T-helper 1 cell treated with Interleukin-12 subunit alpha and Interleukin-12 subunit beta and Interleukin-4 antibody, amounts not matched to agents 30 μg/mL and 1 μg/mL, for 36 hours (primary cell): ENCODE measurements around the gene PLEKHN1.

Experiments
- H3K27ac Mint-ChIP-seq: one replicate; pipeline ENCODE4 v1.8.0; 2021; ENCODE audit warnings: mild to moderate bottlenecking, mixed read lengths
- H3K27me3 Mint-ChIP-seq: one replicate; pipeline ENCODE4 v1.8.0; 2021; ENCODE audit warnings: low read depth, mixed read lengths
- H3K36me3 Mint-ChIP-seq: one replicate; pipeline ENCODE4 v1.8.0; 2021; ENCODE audit warnings: low read depth, mixed read lengths
- H3K4me1 Mint-ChIP-seq: one replicate; pipeline ENCODE4 v1.8.0; 2021; ENCODE audit warnings: low read depth, mixed read lengths
- H3K4me3 Mint-ChIP-seq: one replicate; pipeline ENCODE4 v1.8.0; 2021; ENCODE audit warnings: mild to moderate bottlenecking, moderate library complexity, mixed read lengths
- H3K9me3 Mint-ChIP-seq: one replicate; pipeline ENCODE4 v1.8.0; 2021; ENCODE audit warnings: mixed read lengths

The PLEKHN1 gene

DNA sequence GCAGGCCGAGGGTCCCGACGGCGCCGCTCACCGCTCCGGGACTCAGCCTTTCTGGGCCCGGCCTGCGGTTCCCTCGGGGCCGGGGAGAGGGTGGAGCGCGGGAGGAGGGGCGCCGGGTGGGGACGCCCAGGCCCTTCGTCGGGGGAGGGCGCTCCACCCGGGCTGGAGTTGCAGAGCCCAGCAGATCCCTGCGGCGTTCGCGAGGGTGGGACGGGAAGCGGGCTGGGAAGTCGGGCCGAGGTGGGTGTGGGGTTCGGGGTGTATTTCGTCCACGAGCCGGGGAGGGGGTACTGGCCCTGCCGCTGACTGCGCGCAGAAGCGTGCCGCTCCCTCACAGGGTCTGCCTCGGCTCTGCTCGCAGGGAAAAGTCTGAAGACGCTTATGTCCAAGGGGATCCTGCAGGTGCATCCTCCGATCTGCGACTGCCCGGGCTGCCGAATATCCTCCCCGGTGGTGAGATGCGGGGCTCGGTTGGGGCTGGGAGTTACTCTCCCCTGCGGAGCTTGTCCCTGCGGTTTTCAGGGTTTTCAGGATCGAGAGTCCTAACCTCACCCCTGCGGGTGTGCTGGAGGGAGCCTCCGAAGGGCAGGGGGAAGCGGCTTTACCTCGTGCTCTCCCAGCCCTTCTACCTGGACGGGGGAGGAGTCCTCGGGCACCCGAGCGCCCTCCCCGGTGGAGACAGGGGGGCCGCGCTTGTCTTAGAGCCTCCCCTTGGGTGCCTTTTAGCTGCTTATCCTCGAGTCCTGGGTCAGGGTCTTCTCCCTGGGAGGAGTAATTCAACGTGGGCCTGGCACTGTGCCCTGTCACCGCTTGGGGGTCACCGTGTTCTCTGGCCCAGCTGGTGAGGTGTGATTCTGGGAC lies 40.5 kb upstream of the PLEKHN1 start:
- Mint-ChIP-seq H3K9me3 (no peaks in the 10 kb centered on the region), H3K27ac (peak overlapping the region; percentile 49), H3K4me1 (peaks cover 3% of the 10 kb centered on the region), H3K27me3 (peaks cover 44% of the 10 kb centered on the region), H3K4me3 (no peak overlapping the region), H3K36me3 (no peaks in the 10 kb centered on the region)

DNA sequence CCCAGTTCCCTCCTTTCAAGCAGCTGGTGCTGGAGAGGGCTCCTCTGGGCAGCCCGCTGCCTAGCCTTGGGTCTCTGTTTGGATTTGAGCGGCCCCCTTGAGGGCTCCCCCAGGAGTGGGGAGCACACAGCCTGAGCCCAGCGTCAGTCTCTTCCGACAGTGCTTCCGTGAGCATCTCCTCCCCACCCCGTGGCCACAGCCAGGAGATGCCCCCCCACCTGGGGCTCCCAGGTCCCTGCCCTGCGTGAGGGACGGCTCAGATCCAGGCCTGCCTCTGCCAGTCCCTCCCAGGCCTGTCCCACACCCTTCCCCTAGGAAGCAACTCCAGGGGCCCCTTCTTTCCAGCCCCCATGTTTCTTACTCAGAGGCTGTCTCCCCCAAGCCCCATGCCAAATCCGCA lies 39.0 kb upstream of the PLEKHN1 start:
- peaks cover 3% of the 10 kb centered on the region for H3K4me1 Mint-ChIP-seq
- no peaks in the 10 kb centered on the region for H3K9me3 Mint-ChIP-seq
- no peaks in the 10 kb centered on the region for H3K36me3 Mint-ChIP-seq
- no peak overlapping the region for H3K27ac Mint-ChIP-seq
- H3K27me3 Mint-ChIP-seq, result peaks cover 41% of the 10 kb centered on the region
- no peak overlapping the region for H3K4me3 Mint-ChIP-seq

DNA sequence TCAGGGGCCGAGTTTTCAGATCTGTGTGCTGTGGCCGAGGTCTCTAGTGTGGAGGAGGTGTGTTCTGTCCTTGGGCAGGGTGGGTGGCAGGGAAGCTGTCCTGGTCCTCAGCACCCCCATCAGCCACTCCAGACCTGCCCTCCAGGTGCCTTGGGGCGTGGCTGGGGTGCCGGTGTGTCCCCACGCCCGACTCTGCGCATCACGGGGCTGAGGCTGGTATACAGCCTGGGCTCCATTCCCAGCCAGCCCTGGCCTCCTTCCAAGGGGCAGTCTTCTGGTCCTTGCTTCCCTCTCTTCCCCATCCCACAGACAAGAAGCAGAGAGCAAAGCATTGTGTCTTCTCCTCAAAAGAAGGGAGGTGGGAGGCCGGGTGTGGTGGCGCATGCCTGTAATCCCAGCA lies 38.5 kb upstream of the PLEKHN1 start:
- peaks cover 3% of the 10 kb centered on the region for H3K4me1 Mint-ChIP-seq
- peaks cover 36% of the 10 kb centered on the region for H3K27me3 Mint-ChIP-seq
- H3K9me3 Mint-ChIP-seq, result no peaks in the 10 kb centered on the region
- H3K27ac Mint-ChIP-seq, result no peak overlapping the region
- no peak overlapping the region for H3K4me3 Mint-ChIP-seq
- no peaks in the 10 kb centered on the region for H3K36me3 Mint-ChIP-seq

DNA sequence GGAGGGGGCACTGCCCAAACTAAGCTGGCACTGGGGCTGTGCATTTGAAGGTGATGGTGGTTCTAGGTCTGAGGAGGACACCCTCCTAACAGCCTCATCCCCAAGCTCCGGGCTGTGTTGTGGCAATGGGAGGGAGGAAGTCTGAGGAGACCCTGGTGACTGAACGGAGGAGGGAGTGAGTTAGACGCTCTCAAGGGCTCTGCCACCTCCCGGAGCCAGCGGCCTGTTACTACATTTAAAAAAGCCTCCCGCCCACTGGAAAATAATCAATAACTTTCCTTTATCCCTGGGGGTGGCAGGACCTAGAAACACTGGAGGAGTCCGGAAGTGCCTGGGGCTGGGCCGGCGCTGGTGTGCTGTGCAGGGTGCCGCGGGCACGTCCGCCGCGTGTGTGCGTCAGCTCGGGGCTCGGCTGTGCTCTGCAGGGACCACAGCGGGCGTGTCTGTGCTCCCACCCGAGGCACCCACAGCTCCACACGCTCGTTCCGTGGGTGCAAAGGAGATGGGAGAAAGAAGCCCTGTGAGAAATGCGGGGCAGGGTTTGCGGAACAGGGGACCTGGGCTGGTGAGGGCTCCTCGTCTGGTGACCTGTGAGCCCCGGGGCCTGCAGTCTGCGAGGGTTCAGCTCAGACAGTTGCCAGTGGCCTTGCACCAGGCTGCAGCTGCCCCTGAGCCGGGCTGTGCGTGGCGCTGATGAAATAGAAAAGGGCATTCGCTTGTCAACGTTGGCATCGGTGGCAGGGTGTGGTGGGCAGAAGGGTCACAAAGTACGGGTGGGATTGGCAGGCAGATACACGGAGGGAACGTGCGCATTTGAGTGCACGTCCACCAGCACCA lies 37.2 kb upstream of the PLEKHN1 start:
- Mint-ChIP-seq H3K36me3 (no peaks in the 10 kb centered on the region), H3K4me3 (no peak overlapping the region), H3K27ac (no peak overlapping the region), H3K9me3 (no peaks in the 10 kb centered on the region), H3K4me1 (no peaks in the 10 kb centered on the region), H3K27me3 (peaks cover 28% of the 10 kb centered on the region)

DNA sequence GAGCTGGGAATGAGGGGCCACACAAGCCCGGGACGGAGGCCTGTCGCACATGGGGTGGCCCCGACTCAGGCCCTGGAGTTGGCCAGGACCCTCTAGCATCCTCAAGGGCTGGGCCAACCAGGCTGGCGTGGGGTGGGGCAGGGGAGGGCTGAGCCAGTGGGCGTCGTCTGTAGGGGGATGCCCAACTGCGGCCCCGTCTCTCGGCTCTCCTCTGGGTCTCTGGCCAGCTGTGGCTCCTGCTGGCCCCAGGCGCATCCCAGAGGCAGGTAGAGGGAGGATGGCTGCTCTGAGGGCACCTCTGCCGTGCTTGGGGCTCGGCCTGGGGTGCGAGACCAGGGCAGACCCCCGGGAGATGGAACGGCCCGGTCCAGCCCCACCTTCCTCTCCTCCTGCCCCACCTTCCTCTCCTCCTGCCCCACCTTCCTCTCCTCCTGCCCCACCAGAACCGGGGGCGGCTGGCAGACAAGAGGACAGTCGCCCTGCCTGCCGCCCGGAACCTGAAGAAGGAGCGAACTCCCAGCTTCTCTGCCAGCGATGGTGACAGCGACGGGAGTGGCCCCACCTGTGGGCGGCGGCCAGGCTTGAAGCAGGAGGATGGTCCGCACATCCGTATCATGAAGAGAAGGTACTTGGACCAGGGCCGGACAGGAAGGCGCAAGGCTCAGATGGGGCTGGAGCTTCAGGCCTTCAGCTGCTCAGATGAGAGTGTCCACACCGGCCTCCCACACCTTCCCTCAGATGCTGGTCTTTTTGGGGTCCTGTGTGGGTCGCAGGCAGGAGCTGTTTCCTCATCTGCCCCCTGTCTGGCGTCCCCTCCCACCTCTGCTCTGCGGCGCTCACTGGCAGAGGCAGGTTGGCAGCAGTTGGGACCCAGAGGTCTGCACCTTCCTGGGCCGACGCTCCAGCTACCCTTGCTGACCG lies 36.3 kb upstream of the PLEKHN1 start:
- no peaks in the 10 kb centered on the region for H3K9me3 Mint-ChIP-seq
- no peak overlapping the region for H3K4me3 Mint-ChIP-seq
- H3K36me3 Mint-ChIP-seq, result no peaks in the 10 kb centered on the region
- H3K27ac Mint-ChIP-seq, result no peak overlapping the region
- H3K27me3 Mint-ChIP-seq, result peaks cover 31% of the 10 kb centered on the region
- no peaks in the 10 kb centered on the region for H3K4me1 Mint-ChIP-seq

DNA sequence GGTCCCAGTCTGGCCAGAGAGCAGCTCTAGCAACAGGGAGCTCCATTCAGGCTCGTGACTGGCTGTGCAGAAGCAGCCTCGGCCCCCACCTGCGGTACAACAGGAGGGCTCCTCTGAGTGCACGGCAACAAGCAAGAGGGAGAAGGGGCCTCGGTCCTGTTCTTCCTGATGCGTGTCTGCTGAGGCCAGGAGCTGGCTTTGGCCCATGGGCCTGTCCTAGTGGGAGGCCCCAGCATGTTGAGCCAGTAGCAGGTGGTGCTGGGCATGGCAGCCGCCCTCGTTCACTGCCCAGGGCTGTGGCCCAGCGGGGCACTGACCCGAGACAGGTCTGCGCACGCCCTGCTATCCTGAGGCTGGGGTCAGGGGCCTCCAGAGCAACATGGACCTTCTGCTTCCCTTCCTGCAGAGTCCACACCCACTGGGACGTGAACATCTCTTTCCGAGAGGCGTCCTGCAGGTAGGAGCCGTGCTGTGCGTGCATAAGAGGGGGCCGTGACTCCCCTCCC lies 35.6 kb upstream of the PLEKHN1 start:
- Mint-ChIP-seq H3K4me1 (no peaks in the 10 kb centered on the region), H3K4me3 (no peak overlapping the region), H3K36me3 (no peaks in the 10 kb centered on the region), H3K27ac (no peak overlapping the region), H3K27me3 (peaks cover 35% of the 10 kb centered on the region), H3K9me3 (no peaks in the 10 kb centered on the region)

DNA sequence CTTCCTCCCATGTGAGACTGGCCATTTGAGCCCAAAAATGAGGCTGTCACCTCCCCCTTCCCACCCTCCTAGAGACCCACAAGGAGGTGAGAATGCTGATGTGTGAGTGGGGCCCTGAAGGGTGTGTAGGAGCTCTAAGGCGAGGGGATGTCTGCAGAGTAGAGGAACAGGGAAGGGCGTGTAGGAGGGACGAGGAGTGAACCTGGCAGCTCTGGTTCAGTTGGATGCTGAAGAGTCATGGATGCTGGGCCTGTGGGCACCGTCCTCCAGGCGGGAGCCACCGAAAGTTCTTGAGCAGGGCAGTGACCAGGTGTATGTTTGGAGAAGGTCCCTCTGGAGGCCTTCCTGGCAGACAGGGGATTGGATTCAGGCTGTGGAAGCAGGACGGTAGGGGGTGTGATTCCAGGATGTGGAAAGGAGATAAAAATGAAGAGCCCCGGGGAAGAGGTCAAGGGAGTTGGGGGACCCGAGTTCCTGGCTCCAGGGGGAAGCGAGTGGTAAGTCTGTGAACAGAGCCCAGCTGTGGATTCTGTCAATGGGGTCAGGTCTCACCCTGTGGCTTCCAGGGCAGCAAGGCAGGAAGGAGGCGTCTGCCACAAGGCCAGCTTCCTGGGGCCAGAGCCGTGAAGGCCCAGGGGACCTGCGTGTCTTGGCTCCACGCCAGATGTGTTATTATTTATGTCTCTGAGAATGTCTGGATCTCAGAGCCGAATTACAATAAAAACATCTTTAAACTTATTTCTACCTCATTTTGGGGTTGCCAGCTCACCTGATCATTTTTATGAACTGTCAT lies 34.7 kb upstream of the PLEKHN1 start:
- H3K36me3 Mint-ChIP-seq, result no peaks in the 10 kb centered on the region
- no peaks in the 10 kb centered on the region for H3K9me3 Mint-ChIP-seq
- peaks cover 28% of the 10 kb centered on the region for H3K27me3 Mint-ChIP-seq
- H3K4me1 Mint-ChIP-seq, result no peaks in the 10 kb centered on the region
- H3K4me3 Mint-ChIP-seq, result no peak overlapping the region
- no peak overlapping the region for H3K27ac Mint-ChIP-seq

DNA sequence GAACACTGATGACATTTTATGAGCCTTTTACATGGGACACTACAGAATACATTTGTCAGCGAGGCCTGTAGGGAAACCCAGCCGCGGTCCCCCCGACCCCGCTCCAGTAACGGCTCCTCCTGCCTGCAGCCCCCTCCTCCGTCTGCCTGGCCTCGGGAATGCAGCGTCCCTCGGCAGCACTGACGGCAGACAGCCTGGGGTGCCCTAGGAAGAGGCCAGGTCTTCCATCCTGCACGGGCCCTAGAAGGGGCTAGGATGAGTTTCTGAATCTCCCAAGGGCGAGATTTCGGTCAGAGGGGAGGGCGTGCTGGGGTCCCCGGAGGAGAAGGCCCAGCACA lies 34.1 kb upstream of the PLEKHN1 start:
- H3K9me3 Mint-ChIP-seq, result no peaks in the 10 kb centered on the region
- peaks cover 23% of the 10 kb centered on the region for H3K27me3 Mint-ChIP-seq
- no peaks in the 10 kb centered on the region for H3K4me1 Mint-ChIP-seq
- no peaks in the 10 kb centered on the region for H3K36me3 Mint-ChIP-seq
- H3K4me3 Mint-ChIP-seq, result no peak overlapping the region
- no peak overlapping the region for H3K27ac Mint-ChIP-seq

DNA sequence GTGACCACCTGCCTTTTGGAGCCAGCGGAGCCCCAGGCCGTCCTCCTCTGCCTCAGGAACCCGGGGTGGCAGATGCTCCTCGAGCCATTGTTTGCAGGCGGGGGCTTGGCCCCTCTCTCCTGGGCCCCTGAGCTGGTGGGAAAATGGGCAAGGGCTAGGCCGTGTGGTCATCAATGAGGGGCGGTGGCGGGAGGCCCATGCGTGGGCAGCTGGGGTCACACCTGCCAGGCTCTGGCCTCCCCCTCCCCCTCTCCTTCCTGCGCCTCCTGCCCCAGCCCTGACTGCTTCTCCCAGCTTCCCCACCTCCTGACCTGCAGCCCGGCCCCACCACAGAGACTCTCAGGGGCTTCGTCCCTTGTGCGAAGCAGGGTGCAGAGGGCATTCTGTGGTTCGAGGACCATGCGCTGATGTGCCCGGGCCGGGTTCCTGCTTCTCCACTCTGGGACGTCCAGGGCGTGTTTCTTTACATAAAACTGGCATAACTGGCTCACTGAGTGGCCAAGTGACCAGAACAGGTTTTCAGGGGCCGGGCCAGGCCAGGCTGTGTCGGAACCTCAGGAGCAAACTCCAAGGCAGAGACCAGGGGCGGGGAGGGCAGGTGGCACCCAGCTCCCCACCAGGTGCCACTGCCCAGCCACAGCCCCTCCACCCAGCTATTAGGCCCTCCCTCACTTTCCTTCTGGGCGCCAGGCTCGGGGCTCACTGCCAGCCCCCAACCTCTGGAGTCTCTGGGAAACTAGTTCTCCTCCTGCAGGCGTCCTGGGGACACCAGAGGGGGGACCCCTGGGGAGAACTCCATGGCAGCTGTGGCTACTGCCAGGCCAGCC lies 33.3 kb upstream of the PLEKHN1 start:
- H3K27me3 Mint-ChIP-seq, result peaks cover 27% of the 10 kb centered on the region
- H3K36me3 Mint-ChIP-seq, result no peaks in the 10 kb centered on the region
- H3K4me3 Mint-ChIP-seq, result no peak overlapping the region
- no peak overlapping the region for H3K27ac Mint-ChIP-seq
- no peaks in the 10 kb centered on the region for H3K4me1 Mint-ChIP-seq
- H3K9me3 Mint-ChIP-seq, result no peaks in the 10 kb centered on the region

DNA sequence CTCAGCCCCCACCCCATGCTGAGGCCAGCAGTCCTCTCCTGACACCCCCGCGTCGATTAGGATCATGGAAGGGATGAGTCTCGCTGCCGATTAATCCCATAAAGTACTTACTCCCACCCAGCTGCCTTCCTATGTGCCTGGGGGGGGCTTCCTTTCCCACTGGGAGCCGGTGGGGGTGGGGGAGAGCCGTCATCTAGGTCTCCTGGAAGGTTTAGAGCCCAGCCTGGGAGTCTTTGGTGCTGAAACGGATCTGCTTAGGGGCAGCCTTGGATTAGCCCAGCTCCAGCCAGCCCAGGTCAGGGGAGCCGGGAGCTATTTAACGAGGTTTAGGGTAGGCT lies 32.7 kb upstream of the PLEKHN1 start:
- Mint-ChIP-seq H3K4me3 (no peak overlapping the region), H3K36me3 (no peaks in the 10 kb centered on the region), H3K27ac (no peak overlapping the region), H3K27me3 (peaks cover 29% of the 10 kb centered on the region), H3K9me3 (no peaks in the 10 kb centered on the region), H3K4me1 (no peaks in the 10 kb centered on the region)

DNA sequence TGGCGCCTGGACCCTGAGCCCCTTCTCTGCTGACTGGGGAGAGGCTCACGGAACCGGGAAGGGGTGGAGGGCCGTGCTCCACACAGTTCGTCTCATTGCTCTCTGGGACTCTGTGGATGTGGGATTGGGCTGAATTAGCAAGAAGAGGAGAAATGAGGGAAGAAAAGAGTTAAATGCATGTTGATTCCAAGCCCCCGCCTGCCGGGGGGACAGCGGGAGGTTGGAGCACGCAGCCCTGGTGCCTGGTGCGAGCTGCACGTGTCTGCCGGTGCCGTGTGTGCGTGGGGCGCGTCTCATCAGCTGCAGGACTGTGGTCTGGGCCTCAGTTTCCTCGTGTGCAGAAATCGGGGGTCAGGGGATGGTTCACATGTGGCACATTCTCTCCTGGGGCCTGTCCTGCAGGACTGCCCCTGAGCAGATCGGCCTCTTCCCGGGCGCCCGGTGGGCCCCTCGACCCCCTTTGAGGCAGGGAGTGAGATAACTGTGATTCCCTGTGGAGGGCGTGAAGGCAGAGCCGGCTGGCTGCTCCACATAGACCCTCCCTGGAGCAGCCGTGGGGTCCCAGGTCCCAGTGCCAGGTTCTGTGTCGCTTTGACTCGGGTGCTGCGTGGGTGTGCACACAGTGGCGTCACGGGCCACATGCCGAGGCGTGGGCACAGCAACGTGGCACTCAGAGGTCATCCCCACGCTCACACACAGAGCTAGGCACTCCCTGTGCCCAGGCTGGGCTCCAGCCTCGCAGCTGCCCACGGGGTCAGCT lies 31.1 kb upstream of the PLEKHN1 start:
- Mint-ChIP-seq H3K4me3 (no peak overlapping the region), H3K4me1 (no peaks in the 10 kb centered on the region), H3K27me3 (peaks cover 33% of the 10 kb centered on the region), H3K27ac (no peak overlapping the region), H3K9me3 (no peaks in the 10 kb centered on the region), H3K36me3 (no peaks in the 10 kb centered on the region)

DNA sequence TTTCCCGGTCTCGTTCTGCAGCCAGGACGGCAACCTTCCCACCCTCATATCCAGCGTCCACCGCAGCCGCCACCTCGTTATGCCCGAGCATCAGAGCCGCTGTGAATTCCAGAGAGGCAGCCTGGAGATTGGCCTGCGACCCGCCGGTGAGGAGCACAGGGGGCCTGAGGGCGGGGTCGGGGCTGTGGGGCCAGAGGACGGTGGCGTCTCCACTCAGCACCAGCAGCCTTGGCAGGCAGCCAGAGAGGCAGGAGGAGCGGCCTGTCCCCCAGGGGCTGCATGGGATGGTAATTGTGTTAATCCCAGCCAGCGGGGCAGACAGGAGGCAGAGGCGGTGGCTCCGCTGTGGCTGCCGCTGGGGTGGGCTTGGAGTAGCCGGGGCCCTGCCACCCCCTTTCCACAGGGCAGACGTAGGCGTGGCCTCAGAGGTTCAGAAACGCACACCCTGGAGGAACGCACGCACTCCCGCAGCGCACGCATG lies 30.5 kb upstream of the PLEKHN1 start:
- H3K4me3 Mint-ChIP-seq, result no peak overlapping the region
- H3K9me3 Mint-ChIP-seq, result no peaks in the 10 kb centered on the region
- no peak overlapping the region for H3K27ac Mint-ChIP-seq
- H3K27me3 Mint-ChIP-seq, result peaks cover 37% of the 10 kb centered on the region
- no peaks in the 10 kb centered on the region for H3K4me1 Mint-ChIP-seq
- H3K36me3 Mint-ChIP-seq, result no peaks in the 10 kb centered on the region
